SK-N-DZ (cell line): Measurements from ENCODE around the gene SRRM5.
"Not testable (repeated sequence)": the region's sequence is repeated elsewhere in the genome, so short reads cannot be mapped to it uniquely, and the experiment has no call there.

ENCODE experiments used
- DNase-seq: peaks from one replicate; pipeline ENCODE4 v3.0.0-alpha.2; 2015; ENCODE audit warnings: low spot score

The SRRM5 gene

DNA sequence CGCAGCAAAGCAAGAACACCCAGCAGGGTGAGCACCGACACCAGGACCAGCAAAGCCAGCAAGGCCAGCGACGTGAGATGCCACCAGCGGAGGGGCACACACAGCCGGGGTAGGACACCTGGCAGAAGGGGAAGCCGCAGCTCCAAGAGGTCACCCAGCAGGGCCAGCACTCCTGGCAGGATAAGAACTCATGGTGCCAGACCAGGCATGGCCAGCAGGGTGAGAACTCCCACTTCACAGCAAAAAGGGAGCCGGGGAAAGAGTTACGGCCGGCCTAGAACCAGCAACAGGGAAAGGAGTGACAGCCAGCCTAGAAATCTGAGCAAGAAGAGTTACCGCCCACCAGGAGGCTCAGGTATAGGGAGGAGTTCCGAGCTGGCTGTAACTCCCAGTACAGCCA, 486 bp downstream of the SRRM5 start:
- no peak for DNase-seq

- no peak for DNase-seq
Measured at GRCh38 chr19:43616306-43616705, 4.4 kb downstream of the SRRM5 start.

GRCh38 chr19:43616954-43617353, 5.1 kb downstream of the SRRM5 start:
- no peak for DNase-seq

DNA sequence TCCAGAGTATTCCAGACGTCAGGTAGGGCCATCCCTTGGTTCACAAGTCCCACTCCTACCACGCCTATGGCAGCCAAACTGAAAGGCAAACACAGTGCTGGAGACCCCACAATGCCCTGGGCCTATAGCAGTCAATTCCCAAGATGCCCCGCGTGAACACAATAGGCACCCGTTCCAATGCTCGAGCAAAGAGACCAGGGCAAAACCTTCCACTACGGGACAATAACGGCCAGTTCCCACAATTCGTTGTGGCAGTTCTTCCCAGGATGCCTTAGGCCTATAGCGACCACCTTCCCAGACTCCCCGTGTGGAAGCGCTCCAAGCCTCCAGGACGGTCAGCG, 7.0 kb downstream of the SRRM5 start:
- peak; percentile 81 for DNase-seq

DNA sequence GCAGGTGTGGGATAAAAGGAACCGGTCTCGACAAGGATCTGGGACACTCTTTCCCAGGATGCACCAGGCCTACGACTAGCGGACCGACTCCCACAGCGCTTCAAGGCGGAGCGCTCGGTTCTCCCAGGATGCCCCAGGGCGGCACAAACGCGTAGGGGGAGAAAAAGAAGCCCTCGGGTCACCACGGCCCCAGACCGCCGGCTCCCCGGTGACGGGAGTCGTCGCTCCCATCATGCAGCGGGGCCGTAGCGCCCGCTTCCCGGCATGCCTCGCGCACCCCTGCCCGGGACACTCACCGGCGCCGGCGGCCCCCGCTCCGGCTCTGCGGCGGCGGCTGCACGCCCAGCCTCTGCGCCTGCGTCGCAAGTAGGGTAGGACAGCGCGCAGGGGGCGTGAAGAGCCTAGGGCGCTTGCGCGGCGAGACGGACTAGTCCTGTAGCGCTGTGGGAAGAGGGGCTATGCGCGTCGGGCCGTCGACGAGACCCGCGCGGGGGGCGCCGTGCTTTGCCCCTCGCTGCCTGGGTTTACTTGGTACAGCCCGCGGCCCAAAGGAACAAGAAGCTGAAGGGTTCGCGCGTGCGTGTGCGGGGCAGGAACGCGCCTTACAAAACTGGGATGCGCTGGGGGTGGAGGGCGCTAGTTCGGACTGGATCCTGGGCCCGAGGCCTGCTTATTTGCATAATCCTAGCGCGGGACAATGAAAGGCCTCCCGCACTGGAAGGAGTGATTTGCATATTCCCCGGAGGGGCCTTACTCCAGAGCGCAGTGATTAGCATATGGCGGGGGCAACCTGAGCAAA, 7.6 kb downstream of the SRRM5 start, which contains the start of gene ZNF428:
Gene ZNF428 (minus strand): TSS at position 368 of the 799 bp plus-strand sequence. CDS start 5,325 bp downstream, outside the sequence.
- peak; percentile 95 for DNase-seq

GRCh38 chr19:43620061-43621001, 8.4 kb downstream of the SRRM5 start:
- no peak for DNase-seq

DNA sequence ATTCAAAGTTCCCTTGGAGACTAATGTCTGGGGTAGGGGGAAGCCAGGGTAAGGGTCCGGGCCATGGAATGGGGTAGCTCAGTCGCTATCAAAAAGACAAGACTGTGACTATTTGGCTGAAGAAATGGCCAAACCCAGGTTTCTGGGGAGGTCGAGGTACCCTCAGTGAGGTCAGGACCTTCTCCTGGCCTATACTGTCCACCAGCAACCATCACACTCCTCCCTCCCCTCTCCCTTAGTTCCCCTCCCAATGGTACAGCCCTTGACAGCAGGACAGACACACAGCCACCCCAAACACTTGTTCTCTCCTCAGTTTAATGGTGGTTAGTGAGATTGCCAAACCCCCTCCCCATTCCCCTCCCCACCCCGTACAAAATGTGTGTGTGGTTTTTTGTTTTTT, 10.2 kb downstream of the SRRM5 start:
- DNase-seq, result no peak

DNA sequence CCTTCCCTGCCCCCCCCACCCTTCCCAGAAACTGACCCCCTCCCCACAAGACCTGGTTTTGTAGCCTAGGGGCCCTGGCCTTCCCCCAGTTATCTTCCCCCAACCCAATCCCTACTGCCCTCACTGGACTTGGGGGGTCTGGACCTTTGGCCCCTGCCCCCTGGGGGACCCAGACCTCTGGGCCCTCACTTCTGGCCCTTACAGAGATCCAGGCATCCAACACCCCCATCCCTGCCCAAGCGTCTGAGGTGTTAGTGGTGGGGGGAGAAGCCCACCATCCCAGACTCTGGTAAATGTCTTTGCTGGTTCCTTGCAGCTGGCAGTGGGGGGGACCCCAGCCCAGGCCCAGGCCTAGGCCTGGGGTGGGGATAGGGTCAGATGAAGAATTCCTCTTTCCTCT, 11.1 kb downstream of the SRRM5 start:
- no peak for DNase-seq

GRCh38 chr19:43623889-43624670, 12.2 kb downstream of the SRRM5 start:
- DNase-seq, result no peak

GRCh38 chr19:43624933-43625332, 13.0 kb downstream of the SRRM5 start:
- no peak for DNase-seq

- no peak for DNase-seq
Measured at GRCh38 chr19:43625918-43626579, 14.2 kb downstream of the SRRM5 start.

DNA sequence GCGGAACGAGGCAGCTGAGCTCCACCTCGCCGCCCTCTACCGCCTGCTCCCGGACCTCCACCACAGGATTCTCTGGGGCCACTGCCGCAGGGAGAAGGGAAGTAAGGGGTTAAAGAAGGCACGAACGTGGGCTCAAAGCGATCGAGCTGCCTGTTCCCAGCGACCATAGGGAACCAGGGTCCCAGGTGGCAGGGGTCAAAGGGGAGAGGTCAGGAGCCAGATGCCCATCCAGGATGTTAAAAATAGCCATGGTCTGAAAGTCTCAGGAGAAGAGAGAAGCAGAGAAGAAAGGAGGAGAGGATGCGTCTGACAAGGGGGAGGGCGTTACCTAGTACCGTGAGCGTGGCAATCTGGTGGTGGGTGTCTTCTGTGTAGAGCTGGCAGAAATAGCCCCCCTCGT, 14.9 kb downstream of the SRRM5 start:
- DNase-seq, result no peak

GRCh38 chr19:43628646-43629326, 16.9 kb downstream of the SRRM5 start:
- no peak for DNase-seq

GRCh38 chr19:43631491-43631890, 19.6 kb downstream of the SRRM5 start:
- DNase-seq, result no peak

DNA sequence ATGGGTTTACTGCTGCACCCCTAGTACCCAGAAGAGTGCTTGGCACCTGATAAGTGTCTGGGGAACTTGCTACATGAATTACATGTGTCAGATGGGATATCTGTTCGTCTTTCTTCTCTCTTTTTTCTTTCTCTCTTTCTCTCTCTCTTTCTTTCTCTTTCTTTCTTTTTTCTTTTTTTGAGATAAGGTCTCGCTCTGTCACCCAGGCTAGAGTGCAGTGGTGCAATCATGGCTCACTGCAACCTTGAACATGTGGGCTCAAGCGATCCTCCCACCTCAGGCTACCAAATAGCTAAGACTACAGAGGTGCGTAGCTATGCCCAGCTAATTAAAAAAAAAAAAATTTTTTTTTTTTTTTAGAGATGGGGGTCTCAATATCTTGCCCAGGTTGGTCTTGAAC, 21.6 kb downstream of the SRRM5 start:
- no peak for DNase-seq

DNA sequence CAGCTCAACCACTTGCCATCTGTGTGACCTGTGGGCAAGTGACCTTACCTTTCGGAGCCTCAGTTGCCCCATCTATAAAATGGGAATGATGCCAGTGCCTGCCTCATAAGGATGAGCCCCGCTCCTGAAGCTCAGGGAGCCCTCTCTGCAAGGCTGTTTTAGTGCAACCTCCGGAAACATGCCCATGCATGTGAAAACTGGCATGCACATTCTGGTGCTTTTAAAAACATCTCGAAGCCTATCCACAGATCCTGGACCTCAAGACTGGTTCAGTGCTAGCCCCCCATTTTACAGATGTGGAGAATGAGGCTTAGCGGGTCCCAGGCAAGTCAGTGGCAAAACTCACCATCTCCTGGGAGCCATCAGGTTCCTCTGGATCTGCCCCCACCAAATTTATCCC, 22.2 kb downstream of the SRRM5 start:
- DNase-seq, result no peak

DNA sequence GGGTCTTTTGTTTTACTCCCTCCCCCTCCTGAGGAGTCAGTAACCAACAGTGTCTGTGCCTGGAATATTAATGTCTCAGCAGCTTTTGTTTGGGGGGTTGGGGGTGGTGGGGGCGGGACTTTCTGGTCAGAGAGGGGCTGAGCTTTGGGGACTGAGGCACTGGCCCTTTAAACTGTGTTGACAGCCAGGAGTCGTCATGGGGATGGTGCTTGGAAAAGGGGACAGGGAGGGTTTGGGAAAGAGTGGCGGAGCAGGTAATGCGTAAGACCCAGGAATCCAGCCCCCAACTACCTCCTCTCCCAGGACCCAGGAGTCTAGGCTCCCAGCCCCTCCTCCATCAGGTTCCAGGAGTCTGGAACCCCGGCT, 22.6 kb downstream of the SRRM5 start:
- no peak for DNase-seq

GRCh38 chr19:43634872-43635560, 23.1 kb downstream of the SRRM5 start:
- DNase-seq, result no peak

DNA sequence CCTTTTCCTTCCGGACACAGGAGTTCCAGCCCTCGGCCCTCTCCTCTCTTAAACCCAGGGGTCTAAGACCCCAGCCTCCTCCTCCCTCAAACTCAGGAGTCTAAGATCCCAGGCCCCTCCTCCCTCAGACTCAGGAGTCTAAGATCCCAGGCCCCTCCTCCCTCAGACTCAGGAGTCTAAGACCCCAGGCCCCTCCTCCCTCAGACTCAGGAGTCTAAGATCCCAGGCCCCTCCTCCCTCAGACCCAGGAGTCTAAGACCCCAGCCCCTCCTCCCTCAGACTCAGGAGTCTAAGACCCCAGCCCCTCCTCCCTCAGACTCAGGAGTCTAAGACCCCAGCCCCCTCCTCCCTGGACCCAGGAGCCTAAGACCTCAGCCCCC, 23.7 kb downstream of the SRRM5 start:
- DNase-seq, result not testable (repeated sequence)

GRCh38 chr19:43636121-43636683, 24.3 kb downstream of the SRRM5 start:
- no peak for DNase-seq
